Upper lobe of right lung (tissue), 1 donor: ENCODE measurements around the gene EDRF1. TPM values are rescaled to one million over a fixed set of nuclear protein-coding genes. Genes with fewer than 3 reads are reported as not detected.
A peak's percentile ranks its signal among the peaks of the same experiment; 100 is the strongest.

Experiments used
- ATAC-seq: fragments of 200-7000 bp; cut with Tn5 transposase; one replicate; pipeline ENCODE4 v1.9.1; 2020; ENCODE audit warnings: mild to moderate bottlenecking, moderate library complexity
- DNase-seq: peaks from one replicate; pipeline ENCODE4 v3.0.0-alpha.2; 2020
- H3K27ac ChIP-seq: fragments of 200-600 bp; one replicate; pipeline ENCODE4 v1.8.0; 2022
- H3K27me3 ChIP-seq: fragments of 200-600 bp; one replicate; pipeline ENCODE4 v1.8.0; 2022; ENCODE audit warnings: mild to moderate bottlenecking
- H3K36me3 ChIP-seq: fragments of 200-600 bp; one replicate; pipeline ENCODE4 v1.8.0; 2022
- H3K4me1 ChIP-seq: fragments of 200-600 bp; one replicate; pipeline ENCODE4 v1.8.0; 2022
- H3K4me3 ChIP-seq: fragments of 200-600 bp; one replicate; pipeline ENCODE4 v1.8.0; 2022; ENCODE audit warnings: mild to moderate bottlenecking
- H3K9me3 ChIP-seq: fragments of 200-600 bp; one replicate; pipeline ENCODE4 v1.8.0; 2022
- intact Hi-C: fragments of 100-400 bp; cut with DNase I; formaldehyde crosslinking; loops from one replicate; pipeline ENCODE4 v1.11.0; 2022
- total RNA-seq: library from RNA; stranded (reverse); fragmentation: NEBNext Ultra II Directional; extraction: Animal tissue kit (Norgen Biotek cat#: 25700); gene quantifications from one replicate; pipeline ENCODE4 v1.2.1, GENCODE V29; 2021
- TF ChIP-seq, protein P1 (sequence below): fragments of 200-600 bp; IDR thresholded peaks from one replicate; pipeline ENCODE4 v1.8.0; 2022; ENCODE audit warnings: antibody characterized with exemption
- donor health status: DM: no; HTN: yes; CAD: no; lungs with severe emphysema.

The EDRF1 gene
- total RNA-seq, 1 donor from 2014 or later, result 20.8 TPM

DNA sequence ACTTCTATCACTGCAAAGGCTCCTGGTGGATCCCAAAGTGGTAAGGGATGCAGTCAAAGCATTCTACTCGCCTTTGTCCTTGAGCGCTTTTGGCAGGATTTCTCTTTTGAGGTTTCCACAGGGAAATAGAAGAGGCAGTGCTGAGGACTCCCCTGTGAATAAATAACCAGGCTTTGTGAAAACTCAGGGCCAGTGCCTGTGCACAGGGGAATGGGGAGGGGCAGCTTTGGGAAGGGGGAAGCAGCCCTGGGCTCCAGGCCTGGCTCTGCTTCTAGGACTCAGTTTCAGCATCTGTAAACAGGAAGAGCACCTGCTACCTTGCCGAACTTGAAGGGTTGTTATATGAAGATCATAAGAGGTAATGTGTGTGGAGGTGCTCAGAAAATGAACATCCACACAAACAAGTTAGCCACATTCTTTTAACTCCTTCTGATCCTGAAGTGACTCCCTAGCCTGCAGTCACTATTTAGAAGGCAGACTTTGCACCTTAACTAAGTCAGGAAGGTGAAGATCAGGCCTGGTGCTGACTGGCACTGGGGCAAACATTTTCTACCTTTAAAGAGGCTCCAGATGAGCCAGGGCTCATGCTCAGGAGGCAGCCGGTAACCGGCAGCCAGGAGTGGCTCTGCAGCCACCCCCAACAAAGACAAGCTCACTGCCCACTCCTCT is 78.6 kb downstream of the EDRF1 start:
- Histone ChIP-seq H3K27ac (no peak overlapping the region), H3K9me3 (no peaks in the 10 kb centered on the region), H3K4me1 (no peaks in the 10 kb centered on the region), H3K36me3 (peaks cover 57% of the 10 kb centered on the region), H3K4me3 (no peak overlapping the region), H3K27me3 (no peaks in the 10 kb centered on the region)
- peak; percentile 63 for ATAC-seq
- intact Hi-C loops, result no loop called here
- no peak for DNase-seq
- TF ChIP-seq, protein P1, sequence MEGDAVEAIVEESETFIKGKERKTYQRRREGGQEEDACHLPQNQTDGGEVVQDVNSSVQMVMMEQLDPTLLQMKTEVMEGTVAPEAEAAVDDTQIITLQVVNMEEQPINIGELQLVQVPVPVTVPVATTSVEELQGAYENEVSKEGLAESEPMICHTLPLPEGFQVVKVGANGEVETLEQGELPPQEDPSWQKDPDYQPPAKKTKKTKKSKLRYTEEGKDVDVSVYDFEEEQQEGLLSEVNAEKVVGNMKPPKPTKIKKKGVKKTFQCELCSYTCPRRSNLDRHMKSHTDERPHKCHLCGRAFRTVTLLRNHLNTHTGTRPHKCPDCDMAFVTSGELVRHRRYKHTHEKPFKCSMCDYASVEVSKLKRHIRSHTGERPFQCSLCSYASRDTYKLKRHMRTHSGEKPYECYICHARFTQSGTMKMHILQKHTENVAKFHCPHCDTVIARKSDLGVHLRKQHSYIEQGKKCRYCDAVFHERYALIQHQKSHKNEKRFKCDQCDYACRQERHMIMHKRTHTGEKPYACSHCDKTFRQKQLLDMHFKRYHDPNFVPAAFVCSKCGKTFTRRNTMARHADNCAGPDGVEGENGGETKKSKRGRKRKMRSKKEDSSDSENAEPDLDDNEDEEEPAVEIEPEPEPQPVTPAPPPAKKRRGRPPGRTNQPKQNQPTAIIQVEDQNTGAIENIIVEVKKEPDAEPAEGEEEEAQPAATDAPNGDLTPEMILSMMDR, result no peak

DNA sequence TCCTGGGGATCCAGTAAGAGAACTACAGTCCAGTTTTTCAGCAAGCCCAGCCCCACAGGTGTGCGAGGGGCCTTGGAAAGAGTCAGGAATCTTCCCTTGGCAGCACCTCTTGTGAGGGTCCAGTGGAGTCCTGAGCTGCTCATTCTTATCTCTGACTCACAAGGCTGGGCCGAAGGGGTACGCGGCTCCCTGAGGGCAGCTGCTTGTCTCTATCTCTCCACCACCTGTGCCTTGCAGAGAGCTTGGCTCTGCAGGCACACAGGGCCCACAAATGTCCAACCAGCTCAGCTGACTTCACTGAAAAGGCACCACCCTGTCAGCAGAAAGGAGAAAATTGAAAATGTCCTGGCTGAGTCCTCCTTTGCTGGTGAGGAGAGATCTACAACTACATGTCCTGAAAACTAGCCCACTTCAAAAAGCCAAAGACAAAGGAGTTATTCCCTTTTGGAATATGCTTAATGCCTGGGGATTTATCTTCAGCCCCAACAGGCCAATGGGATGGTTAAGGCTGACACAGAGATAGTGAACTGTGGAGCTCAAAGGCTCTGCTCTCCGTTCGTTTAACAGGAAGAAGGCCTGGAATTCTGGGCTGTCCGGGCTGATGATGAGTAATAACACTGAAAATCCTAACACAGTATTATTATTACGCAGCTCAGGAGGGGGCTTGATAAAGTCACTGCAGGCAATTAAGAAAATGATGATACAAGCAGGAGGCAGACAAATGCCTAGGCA is 80.1 kb downstream of the EDRF1 start:
- Histone ChIP-seq H3K4me3 (no peak overlapping the region), H3K27ac (no peak overlapping the region), H3K9me3 (no peaks in the 10 kb centered on the region), H3K36me3 (peaks cover 42% of the 10 kb centered on the region), H3K4me1 (no peaks in the 10 kb centered on the region), H3K27me3 (no peaks in the 10 kb centered on the region)
- DNase-seq (no peak), ATAC-seq (no peak)
- intact Hi-C loops, result no loop called here
- TF ChIP-seq, protein P1, result no peak

DNA sequence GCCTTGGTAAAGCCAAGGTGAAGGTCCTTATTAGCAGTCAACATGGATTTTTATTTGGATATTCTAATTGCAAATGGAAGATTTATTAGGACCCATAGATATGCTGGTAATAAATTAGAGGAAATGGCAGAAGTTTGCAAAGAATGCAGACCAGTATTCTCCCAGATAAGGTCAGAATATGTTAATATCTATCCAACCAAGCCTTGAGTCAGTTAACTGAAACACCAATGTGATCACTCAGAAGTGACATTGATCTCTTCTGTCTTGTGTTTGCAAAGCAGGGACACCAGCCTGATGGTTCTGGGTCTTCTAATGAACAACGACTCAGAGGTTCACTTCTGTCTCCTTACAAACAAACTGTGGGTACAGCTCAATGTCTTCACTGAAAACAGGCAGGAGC is 82.1 kb downstream of the EDRF1 start:
- intact Hi-C loops, result no loop called here
- H3K4me3 ChIP-seq, result no peak overlapping the region
- DNase-seq, result no peak

DNA sequence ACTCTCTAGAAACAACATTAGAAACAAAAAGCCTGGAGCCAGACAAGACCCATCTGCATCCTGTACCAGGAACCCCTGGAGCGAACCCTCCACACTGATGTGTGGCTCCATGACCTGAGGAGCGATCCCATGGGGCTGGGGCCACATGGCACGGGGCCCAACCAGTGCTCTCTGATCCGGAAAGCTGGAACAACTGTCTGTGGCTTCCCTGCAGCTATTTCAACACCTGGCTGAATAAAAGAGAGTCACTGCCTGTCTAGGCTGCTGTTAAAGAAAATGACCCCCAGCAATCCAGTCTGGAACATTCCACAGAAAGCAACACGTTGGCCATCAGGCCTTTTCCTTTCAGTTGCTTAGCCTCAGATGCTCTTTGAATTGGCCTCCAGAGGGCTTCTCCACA is 82.6 kb downstream of the EDRF1 start:
- ATAC-seq (no peak), DNase-seq (no peak)
- no peaks in the 10 kb centered on the region for H3K4me1 ChIP-seq
- no peak overlapping the region for H3K4me3 ChIP-seq
- TF ChIP-seq, protein P1, result no peak
- peaks cover 53% of the 10 kb centered on the region for H3K36me3 ChIP-seq
- intact Hi-C loops, result no loop called here
- no peak overlapping the region for H3K27ac ChIP-seq
- no peaks in the 10 kb centered on the region for H3K9me3 ChIP-seq
- H3K27me3 ChIP-seq, result no peaks in the 10 kb centered on the region

More for the DNA sequence above, 82.1 kb downstream of the EDRF1 start:
- TF ChIP-seq, protein P1, result no peak
- Histone ChIP-seq H3K27me3 (no peaks in the 10 kb centered on the region), H3K4me1 (no peaks in the 10 kb centered on the region), H3K27ac (no peak overlapping the region), H3K36me3 (peaks cover 50% of the 10 kb centered on the region), H3K9me3 (no peaks in the 10 kb centered on the region)
- no peak for ATAC-seq

DNA sequence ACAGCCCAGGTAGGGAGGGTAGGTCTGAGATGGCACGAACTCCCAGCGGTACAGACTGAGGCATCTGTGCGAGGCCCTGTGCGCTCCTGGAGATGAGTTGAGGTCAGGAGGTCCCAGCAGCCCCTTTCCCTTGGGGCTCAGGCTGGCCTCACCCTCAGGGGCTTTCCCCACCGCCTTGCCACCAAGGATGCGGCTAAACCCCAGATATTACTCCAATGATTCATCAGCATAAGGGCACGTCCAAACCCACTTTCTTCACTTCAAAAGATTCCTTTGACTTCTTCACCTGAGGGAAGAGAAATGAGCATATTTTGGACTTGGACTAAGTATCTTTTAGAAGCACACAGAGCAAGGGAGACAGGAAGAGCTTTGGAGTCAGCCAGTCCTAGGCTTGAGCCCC is 83.2 kb downstream of the EDRF1 start:
- TF ChIP-seq, protein P1, result no peak
- H3K4me3 ChIP-seq, result no peak overlapping the region
- H3K4me1 ChIP-seq, result no peaks in the 10 kb centered on the region
- no peaks in the 10 kb centered on the region for H3K9me3 ChIP-seq
- H3K27me3 ChIP-seq, result no peaks in the 10 kb centered on the region
- DNase-seq (no peak), ATAC-seq (no peak)
- no peak overlapping the region for H3K27ac ChIP-seq
- intact Hi-C loops, result no loop called here
- peaks cover 53% of the 10 kb centered on the region for H3K36me3 ChIP-seq
